Measurements from ENCODE around the gene DDX41. TPM values are rescaled to one million over a fixed set of nuclear protein-coding genes. Genes with fewer than 3 reads are reported as not detected.

Gene DDX41
- total and polyA plus RNA-seq, 2 of the 13 experiments (the other 11 are each of a cell fraction or from before 2014, with no cell fraction given) = 62.8 to 105 TPM

GRCh38 chr5:177499842-177500241 lies 16.9 kb downstream of the DDX41 start:
- Histone ChIP-seq H3K27me3 (ENCODE audit: control insufficient read depth in 1 of 2, insufficient read depth in 2 of 2, low read length in 2 of 2) (peaks cover 2 to 37% of the 10 kb centered on the region in 2 experiments; a peak in 4 of 5 replicates), H2AFZ (ENCODE audit: low read length) (no peak overlapping the region), H3K27ac (ENCODE audit: extremely low read length, insufficient read depth, low read length) (no peak overlapping the region), H3K4me2 (ENCODE audit: low read depth, low read length) (no peak overlapping the region), H3K9ac (ENCODE audit: insufficient read depth, low read depth, low read length) (no peak overlapping the region), H3K4me1 (ENCODE audit: insufficient read depth, low read length) (peaks cover 62% of the 10 kb centered on the region), H3K36me3 (replicated peaks in 1 of 2; ENCODE audit: control insufficient read depth in 1 of 2, insufficient read depth in 2 of 2, low read length in 2 of 2) (no peaks in the 10 kb centered on the region), H3K9me3 (ENCODE audit: low read length) (no peaks in the 10 kb centered on the region), H3K79me2 (ENCODE audit: insufficient read depth, low read length) (no peaks in the 10 kb centered on the region), H3K4me3 (replicated peaks in 1 of 3; ENCODE audit: insufficient read depth in 1 of 3, low read depth in 2 of 3, low read length in 3 of 3) (no peak overlapping the region), H4K20me1 (ENCODE audit: insufficient read depth, low read length) (peaks cover 11% of the 10 kb centered on the region; the same call in 1 of the 2 replicates)
- in situ Hi-C loops (cut with HindIII; ENCODE audit: extremely low pct_ligation_motif_present, low pct_unique_long_range_greater_than_20kb) = no loop called here
- no peak for ATAC-seq
- no TSS peak for BruUV-seq (replicated peaks)
- POLR2A ChIA-PET = interaction anchor here (1.1 kb wide), 1 partner anchor 413 kb away, joined by 3 read pairs; the partner anchor contains the start of gene FGFR4
- DNase-seq (ENCODE audit: low spot score) = no peak
- no peak for FAIRE-seq
- CTCF ChIA-PET (ENCODE audit: low intra/inter-chr PET ratio, low total read pairs) = interaction anchor here (1.5 to 3.7 kb wide), 4 partner anchors 8 to 109 kb away, joined by 4 to 37 read pairs (median 10); no protein-coding TSS in a partner anchor
- intact Hi-C loops (cut with micrococcal nuclease; ENCODE audit: unreplicated experiment) = loop anchor here (2.0 to 5.0 kb wide), 2 partner anchors 109 to 188 kb away; partner anchors contain the start of gene MXD3
- WGBS (ENCODE audit: low lambda C conversion rate) = 65% methylated on average over 6 of the region's 6 CpGs
- TF ChIP-seq ZNF549 (CRISPR knock-in tag; IDR thresholded peaks at IDR 0.05) = no peak
- TF ChIP-seq XBP1 (CRISPR knock-in tag; IDR thresholded peaks at IDR 0.05) = no peak
- TF ChIP-seq NCOA1 (CRISPR knock-in tag; IDR thresholded peaks at IDR 0.05) = no peak
- no peak for TF ChIP-seq GLI4 (CRISPR knock-in tag; IDR thresholded peaks at IDR 0.05; ENCODE audit: borderline replicate concordance)
- TF ChIP-seq PRMT3 (CRISPR knock-in tag; IDR thresholded peaks at IDR 0.05; ENCODE audit: borderline replicate concordance, low read depth) = no peak
- TF ChIP-seq HHEX (CRISPR knock-in tag; IDR thresholded peaks at IDR 0.05) = no peak
- TF ChIP-seq, protein P1, sequence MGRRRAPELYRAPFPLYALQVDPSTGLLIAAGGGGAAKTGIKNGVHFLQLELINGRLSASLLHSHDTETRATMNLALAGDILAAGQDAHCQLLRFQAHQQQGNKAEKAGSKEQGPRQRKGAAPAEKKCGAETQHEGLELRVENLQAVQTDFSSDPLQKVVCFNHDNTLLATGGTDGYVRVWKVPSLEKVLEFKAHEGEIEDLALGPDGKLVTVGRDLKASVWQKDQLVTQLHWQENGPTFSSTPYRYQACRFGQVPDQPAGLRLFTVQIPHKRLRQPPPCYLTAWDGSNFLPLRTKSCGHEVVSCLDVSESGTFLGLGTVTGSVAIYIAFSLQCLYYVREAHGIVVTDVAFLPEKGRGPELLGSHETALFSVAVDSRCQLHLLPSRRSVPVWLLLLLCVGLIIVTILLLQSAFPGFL (CRISPR knock-in tag; IDR thresholded peaks at IDR 0.05) = no peak
- no peak for TF ChIP-seq ZNF773 (CRISPR knock-in tag; IDR thresholded peaks at IDR 0.05; ENCODE audit: borderline replicate concordance)
- no peak for TF ChIP-seq ZNF512 (CRISPR knock-in tag; IDR thresholded peaks at IDR 0.05)
- TF ChIP-seq ZNF703 (CRISPR knock-in tag; IDR thresholded peaks at IDR 0.05; ENCODE audit: borderline replicate concordance) = no peak
- no peak for TF ChIP-seq ZNF709 (CRISPR knock-in tag; IDR thresholded peaks at IDR 0.05)
- no peak for TF ChIP-seq ETV6 (CRISPR knock-in tag; conservative IDR thresholded peaks at IDR 0.05)
- no peak for TF ChIP-seq MEIS2 (CRISPR knock-in tag; IDR thresholded peaks at IDR 0.05)
- no peak for TF ChIP-seq ARID2 (CRISPR knock-in tag; IDR thresholded peaks at IDR 0.05; ENCODE audit: borderline replicate concordance)
- no peak for TF ChIP-seq SP140L (CRISPR knock-in tag; IDR thresholded peaks at IDR 0.05; ENCODE audit: borderline replicate concordance)
- TF ChIP-seq HOXA3 (CRISPR knock-in tag; IDR thresholded peaks at IDR 0.05) = no peak
- no peak for TF ChIP-seq DMAP1 (CRISPR knock-in tag; IDR thresholded peaks at IDR 0.05)
- TF ChIP-seq ARNTL (CRISPR knock-in tag; IDR thresholded peaks at IDR 0.05) = no peak

All from HepG2 (cell line).